NCI-H1048 (cell line): ENCODE data around the gene URAD.
"Not testable (repeated sequence)": the region's sequence is repeated elsewhere in the genome, so short reads cannot be mapped to it uniquely, and the experiment has no call there.

Source experiments
- DNase-seq: peaks from one replicate; lab custom pipeline; 2025; lab: John Stamatoyannopoulos, UW

Gene URAD

DNA sequence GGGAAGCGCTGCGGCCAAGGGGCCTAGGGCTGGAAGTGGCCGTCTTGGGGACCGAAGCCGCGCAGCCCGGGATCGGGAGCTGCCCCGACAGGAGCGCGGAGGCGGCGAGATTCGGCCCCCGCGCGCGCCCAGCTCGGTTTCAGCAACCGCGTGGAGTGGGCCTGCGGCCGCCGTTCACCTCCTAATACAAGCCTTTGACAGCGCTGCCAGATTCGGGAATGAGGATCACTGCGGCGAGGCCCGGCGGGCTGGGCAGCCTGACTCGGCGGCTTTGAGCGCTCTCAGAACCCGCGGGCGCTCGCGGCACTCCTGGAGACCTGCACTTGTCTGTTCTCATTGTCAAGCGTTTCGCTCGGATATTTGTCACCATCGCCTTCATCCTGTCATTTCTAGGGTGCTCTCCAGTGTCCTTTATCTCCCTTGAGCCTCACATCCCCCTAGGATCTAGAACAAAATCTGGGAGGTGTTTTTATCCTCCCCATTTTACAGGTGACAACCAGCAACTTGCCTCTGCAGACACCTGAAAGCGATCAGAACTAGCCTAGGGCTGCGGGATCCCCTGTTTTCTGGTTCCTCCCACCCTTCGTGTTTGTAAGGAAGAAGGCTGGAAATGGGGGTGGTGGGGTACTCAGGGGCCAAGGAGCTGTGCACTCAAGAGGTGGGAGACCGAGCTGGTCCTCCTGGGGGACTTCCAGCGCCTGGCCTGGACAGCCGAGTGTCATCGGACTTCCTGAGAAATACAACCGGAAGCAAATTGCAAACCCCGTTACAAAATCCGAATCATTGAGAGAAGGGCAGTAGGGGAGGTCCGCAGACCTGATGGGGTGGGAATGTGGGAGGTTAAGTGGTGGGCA is 17.9 kb downstream of the URAD start:
- no peak for DNase-seq

DNA sequence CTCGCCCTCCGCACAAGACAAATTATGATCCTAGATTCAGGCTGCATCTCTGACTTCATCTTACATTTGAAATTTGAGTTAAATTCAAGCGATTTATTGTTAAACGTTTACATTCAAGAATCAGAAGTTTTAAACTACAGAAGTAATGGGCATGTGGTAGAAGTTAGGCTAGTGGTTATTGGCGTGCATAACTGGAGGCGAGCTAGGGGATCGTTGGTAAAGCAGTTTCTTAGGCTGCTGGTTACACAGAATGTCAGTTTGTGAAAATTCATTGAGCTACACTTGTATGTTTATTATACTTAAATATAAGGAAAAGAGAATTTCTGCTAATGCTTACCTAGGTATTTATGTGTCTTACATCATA is 18.6 kb downstream of the URAD start:
- no peak for DNase-seq

DNA sequence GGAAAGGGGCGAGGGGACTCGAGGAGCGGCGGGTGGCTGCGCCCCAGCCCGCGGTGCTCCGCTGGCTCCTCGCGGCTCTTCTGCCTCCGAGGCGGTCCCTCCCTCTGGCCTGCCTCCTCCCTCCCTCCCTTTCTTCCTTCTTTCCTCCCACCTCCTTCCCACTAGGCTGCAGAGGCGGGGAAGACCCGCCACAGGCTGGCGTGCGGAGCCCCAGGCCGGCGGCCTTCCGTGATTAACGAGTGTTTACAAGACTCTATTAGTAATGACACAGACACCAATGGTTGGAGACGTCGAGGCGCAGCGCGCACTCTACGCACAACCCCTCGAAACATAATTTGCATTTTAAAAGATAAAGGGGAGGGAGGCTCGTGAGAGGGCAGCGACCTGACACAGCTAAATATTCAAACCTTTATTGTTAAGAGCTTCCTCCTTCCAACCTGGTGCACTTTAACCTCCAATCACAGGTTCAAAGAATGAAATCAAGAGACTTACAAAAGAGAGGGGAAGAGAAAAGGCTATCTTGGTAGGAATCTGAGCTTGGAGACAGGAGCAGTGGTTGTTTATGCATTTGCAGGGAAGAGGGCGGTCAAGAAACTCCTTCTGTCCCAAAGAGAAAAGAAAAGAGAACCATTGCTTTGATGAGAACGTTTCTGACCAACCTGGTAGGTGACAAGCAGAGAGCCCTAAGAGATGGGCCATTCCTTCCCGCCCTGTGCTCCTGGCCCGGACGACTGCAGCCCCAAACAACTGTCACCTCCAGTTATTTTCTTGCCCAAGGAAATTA is 19.2 kb downstream of the URAD start, which contains the start of gene CDX2:
CDX2 (minus strand) TSS at position 234 of the 784 bp plus-strand sequence. CDS start 309 bp downstream, outside the sequence.
- DNase-seq, result peak; percentile 42

DNA sequence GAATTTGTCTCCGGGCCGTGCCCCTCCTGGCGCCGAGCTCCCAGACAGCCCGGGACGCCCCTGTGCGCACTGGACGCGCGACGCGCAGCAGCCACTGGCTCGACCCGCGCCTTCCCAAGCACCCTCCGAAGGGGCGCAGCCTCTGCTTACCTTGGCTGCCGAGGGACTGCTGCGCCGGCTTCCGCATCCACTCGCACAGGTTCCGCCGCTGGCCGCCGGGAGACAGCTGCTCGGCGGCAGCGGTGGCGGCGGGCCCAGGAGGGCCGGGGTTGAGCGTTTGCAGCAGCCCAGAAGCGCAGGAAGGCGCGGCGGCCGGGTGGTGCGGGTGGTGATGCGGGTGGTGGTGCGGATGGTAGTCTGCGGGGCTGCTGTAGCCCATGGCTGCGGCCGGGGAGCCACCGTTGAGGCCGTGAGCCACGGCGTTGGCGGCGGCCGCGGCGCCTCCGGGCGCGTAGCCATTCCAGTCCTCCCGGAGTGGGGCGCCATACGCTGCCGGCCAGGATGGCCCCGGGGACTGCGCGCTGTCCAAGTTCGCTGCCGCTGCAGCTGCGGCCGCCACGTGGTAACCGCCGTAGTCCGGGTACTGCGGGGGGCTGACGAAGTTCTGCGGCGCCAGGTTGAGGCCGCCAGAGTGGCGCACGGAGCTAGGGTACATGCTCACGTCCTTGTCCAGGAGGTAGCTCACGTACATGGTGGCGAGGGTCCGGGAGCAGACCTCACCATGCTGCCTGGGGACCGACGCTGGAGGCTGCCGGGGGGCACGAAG is 20.0 kb downstream of the URAD start:
- DNase-seq, result no peak

DNA sequence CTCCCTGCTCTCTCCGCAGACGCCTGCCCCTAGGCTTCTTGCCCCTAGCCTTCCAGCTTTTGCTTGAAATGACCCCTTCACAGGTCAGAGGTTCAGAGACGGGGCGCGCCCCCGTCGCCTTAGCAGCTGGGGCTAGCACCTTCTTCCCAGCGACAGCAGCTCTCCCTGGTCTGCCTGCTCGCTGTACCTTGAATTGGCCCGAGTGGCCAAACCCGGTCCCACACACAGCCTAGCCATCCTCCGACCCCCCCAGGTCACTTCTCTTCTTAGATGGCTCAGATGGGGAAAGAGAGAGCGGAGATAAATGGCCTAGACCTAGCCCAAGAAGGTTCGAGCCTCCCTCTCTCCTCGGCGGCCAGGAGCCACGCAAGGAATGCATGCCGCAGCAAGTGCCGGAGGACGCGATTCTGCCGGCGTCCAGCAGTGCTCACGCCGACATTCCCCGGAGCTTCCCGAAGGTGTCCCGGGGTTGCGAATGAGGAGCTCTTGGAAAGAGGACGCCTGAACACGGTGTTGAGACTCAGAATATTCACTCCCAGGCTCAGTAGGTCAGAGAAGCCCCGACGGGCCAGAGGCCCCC is 20.7 kb downstream of the URAD start:
- DNase-seq, result no peak

DNA sequence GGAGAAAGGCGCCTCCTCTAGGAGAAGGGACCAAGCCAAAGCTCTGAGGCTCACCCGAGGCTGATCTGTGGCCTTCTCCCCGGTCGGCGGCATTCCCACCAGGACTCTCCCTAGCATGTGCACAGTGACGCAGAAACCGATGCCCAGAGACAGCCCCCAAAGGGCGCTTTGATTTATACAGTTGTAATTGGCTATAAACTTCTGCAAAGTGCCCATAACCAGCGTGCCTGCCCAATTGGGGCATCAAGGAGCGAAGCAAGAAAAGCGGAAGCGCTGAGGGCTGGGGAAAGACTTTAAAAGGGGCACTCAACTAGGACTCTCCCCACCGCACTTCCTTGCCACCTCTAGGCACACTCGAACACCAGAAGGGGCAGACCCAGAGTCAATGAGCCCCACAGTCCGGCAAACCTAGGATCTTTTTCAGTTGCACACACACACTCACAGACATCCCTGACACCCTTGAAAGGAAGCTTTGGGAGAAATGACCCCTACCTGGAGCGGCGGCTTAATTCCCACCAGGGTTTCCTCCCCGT is 21.2 kb downstream of the URAD start:
- no peak for DNase-seq

DNA sequence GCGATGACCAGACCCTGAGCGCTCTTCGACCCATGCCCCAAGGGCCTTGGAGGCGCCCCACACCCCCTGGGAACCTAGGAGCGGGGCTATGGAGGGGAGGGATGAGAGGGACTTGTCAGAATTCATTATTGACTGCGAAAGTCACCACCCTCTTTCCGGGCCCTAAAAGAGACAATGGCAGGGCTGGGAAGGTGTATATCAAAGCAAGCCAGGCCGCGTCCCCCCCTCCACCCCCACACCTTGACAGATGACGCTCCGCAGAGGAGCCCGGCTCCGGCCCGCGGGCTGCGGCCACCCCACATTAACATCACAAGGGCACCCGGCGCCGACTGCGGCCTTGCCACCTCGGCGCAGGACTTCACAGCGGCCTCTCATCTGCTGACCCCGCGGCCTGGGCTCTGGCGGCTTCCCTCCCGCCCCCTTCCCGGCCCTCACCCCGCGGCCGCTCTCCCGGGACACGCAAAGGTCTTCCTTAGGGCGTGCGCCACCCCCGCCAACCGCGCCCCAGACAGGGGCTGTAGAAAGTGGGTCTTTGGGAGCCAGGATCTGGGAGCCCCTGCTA is 21.8 kb downstream of the URAD start:
- DNase-seq, result no peak

DNA sequence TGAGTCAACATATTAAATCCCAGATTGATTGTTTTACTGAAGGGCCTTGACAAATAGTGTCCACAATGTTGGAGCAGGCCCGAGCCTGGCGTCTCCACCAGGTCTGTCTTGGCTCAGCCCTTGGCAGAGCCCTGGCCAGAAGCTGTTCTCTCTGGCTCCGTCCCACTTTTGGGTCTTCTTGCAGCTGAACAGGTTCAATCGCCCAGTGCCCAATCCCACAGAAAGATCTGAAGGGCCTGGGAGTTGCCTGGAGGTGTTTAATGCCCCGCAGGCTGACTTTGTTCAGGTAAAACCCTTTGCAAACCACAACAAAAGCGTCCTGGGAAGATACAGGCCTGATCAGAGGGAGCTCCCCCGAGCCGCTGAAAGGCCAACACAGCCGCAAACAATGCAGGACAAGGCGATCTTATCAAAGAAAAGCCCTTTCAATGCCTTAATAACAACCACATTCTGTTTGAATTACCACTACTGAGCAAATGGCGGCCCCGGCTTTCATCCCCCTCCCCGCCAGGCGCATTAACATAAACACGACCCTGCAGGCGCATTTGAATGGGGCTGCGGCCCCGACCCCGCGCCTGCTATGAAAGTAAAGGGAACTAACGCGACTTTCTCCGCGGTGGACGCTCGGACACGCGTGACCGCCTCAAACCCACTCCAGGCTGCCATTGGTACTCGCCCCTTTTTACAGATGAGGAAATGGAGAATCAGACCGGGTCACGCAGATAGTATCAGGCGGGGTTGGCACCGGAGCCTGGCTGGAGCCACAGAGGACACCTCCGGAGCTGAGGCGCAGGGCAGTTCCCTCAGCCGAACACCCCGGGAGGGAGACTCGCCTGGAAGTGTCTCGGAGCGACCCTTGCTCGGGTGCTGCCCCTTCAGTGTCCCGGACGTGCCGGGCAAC is 22.5 kb downstream of the URAD start:
- no peak for DNase-seq

DNA sequence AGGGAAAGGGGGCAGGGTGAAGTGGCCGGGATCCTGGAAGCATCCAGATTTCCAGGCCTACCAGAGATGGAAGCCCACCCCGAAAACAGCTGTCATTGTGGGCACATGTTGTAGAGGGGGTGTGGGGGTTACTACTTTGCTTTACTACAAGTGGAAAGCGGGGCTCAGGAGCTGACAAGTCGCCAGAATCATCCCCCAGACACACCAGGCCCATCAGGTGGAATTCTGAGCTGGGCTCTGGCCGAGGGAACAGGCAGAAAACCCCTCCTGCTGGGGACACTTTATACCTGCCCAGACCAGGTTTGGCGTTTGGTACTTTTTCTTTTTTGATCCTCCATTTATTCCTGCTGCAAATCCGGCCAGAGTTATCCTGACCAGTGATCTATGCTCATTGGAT is 23.2 kb downstream of the URAD start:
- no peak for DNase-seq

DNA sequence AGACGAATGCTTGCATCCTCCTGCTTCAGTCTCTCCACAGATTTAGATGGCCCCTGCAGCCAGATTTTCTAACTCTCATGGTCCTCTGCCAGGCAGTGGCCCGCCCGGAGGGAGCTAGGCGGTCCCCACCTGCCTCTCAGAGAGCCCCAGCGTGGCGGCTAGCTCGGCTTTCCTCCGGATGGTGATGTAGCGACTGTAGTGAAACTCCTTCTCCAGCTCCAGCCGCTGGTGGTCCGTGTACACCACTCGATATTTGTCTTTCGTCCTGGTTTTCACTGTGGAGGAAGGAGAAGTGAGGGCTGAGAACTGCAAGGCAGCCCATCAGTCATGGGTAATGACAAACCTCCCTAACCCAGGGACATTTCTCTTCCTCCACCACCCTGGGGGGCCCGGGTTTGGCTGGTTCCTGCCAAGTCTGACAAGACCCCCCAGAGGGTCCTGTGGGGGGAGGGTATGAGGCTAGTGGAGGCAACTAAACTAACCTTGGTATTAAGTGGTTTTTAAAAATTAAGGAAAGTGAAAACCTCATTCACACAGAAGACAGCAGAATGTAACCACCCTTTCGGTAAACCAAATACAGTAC is 23.7 kb downstream of the URAD start:
- no peak for DNase-seq

DNA sequence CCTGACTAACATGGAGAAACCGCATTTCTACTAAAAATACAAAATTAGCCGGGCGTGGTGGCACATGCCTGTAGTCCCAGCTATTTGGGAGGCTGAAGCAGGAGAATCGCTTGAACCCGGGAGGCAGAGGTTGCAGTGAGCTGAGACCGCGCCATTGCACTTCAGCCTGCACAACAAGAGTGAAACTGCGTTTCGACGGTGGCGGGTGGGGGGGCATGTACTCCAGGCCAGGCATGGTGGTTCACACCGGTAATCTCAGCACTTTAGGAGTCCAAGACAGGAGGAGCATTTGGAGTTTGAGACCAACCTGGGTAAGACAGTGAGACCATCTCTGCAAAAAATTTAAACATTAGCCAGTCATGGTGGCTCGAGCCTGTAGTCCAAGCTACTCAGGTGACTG is 24.3 kb downstream of the URAD start:
- not testable (repeated sequence) for DNase-seq

DNA sequence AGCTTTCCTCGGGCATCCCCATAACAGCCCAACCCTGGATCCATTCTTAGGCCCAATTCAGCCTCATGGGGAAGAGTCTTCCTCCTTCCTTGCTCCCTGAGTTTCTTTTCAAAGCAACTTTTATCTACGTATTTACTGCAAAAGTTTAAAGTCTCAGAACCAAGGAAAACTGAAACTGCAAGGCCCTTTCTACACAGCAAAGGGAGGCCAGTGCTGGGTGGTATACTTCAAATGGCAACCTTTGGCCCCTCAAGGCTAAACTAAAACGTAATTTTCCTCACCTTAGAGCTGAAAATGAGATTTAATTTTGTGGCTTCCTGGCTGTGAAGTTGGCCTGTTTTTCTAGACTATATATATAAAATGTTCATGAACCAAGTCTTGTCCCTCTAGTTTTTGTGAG is 25.0 kb downstream of the URAD start:
- DNase-seq, result no peak

DNA sequence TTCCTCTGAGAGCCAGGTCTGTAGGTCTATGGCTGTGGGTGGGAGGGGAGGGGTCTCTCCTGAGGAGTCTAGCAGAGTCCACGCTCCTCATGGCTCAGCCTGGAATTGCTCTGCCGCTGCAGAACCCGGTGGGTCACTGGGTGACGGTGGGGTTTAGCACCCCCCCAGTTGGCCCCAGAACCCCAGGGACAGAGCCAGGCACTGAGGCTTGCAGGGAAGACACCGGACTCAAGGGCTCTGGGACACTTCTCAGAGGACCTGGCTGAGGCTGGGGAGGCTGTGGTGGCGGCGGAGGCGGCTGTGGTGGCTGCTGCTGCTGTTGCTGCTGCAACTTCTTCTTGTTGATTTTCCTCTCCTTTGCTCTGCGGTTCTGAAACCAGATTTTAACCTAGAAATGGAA is 25.5 kb downstream of the URAD start:
- no peak for DNase-seq

DNA sequence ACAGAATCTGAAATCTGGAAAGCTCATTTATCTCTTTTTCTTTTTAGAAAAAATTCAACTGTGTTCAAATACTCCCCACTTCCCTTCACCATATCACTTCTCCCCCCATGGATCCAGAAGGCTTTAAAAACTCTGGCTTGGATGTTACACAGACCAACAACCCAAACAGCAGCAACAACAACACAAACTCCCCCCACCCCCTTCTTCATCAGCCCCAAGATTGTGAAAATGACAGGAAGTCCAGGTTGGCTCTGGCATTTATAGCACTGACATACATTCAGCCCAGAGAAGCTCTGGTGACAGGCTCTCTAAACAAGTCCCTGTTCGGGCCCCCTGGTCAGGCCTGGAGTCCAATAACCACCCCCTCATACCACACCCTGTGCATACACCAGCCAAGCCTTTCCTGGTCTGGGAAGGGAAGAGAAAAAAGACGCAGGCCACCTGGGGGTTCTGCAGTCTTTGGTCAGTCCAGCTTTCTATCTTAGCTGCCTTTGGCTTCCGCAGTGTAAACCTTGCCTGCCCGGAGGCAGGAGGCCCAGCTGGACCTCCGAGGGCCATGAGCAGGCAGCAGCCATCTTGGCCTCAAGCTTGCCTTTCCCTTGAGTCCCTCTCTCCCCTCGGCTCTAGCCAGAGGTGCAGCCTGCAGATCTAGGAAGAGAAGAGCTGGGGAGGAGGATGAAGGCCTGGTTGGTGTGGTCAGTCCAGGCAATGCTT is 26.2 kb downstream of the URAD start:
- DNase-seq, result no peak

DNA sequence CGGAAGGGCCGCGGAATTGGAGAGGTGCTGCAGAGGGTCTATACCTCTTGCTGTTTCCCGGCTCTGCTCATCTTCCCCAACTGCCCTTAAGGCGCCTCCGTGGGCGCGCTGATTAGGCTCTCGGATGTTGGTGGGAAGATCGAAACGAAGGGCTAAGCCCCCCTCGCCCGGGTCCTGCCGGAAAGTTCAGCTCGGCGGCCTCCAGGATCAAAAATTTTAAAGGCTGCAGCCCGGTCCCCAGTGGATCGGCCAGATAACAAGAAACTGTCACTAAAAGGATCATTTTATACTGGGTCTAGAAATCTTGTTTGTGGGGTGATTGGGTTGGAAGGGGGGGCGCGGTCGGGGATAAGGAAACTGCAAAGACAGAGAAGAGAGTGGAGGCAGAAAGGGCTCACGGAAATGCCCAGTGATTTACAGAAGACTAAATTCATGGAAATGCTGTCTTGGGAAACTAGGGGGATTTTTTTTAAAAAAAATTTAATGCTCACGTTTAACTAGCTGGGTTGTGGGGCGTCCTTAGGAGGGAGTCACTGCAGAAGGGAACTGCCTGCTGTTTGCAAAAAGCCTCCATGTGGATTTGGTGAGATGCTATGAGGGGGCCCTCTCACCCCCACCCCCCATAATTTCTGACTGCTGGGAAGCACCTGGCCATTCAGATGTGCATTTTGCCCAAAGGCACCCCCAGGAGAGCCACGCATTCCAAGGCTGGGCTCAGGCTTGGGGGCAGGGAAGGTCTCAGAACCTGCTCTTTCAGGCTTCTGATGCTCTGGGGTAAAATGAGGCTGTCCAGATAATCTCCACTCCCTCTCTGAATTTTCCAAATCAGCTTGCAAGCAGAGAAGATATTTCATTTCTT is 27.0 kb downstream of the URAD start:
- no peak for DNase-seq

DNA sequence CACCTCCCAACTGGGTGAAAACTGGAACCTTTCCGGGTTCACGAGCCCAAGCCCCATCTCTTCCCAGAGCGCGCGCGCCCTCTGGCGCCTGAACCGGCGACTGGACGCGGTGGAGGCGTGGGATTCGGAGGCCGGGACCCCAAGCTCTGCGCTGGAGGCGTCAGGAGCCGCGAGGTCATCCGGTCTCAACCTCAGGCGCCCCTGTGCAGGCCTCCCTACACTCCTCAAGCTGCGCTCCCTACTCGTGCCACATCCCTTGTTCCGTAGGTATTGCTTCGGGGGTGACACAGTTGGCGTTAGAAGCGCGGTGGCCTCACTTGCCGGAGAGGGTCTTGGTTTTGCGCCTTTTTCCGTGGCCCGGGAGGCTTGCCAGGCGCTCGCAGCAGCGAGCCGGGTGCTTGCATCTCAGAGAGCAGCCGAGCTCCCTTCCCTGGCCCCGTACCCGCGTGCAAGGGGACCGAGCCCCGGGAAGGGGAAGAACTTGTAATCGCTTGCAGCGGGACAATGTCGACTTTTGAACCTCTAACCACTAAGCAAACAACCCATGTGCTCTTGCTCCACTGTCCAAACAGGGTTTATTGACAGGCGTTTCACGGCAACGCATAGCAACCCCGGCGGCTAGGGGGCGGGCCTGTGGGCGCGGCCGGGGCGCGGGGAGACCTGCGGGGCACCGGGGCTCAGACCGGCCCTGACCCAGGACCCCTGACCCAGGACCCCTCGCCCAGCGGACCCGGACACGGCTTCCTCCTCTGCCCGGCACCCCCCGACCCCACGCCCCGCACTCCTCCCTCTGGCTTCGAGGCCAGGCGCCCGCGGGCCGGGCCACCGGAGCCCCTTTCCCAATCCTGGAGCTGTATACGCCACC is 27.9 kb downstream of the URAD start:
- DNase-seq, result no peak

DNA sequence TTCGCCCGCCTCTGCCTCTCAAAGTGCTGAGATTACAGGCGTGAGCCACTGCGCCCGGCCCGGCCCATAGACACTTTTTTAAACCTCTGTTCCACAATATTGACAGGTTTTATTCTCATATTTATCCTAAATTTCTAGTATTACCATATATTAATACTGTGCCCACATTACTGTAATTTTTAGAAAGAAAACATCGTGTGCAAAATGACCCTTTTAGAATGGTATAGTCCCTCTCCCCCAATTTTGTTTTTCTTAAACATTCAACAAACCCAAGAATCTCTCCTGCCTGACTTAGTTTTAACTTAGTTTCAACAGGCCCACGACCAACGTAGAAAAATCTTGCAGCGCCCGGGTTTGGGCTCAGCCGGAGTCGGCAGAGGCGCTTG is 28.5 kb downstream of the URAD start:
- DNase-seq, result no peak
